GM06990 (cell line): ENCODE data around the gene CBY2.
"Not testable (repeated sequence)": the region's sequence is repeated elsewhere in the genome, so short reads cannot be mapped to it uniquely, and the experiment has no call there.

Experiments
- DNase-seq: peaks from one replicate; pipeline ENCODE4 v3.0.0-alpha.2; 2011; ENCODE audit not compliant: insufficient read length; ENCODE audit errors: extremely low read depth
- H3K27me3 ChIP-seq: replicated peaks from 2 replicates; pipeline ENCODE4 v1.6.0; 2011; ENCODE audit warnings: low read length; ENCODE audit not compliant: control insufficient read depth, insufficient read depth
- H3K36me3 ChIP-seq: 2 replicates; pipeline ENCODE4 v1.5.1; 2011; ENCODE audit warnings: low read length; ENCODE audit not compliant: control insufficient read depth, insufficient read depth
- H3K4me3 ChIP-seq: replicated peaks from 2 replicates; pipeline ENCODE4 v1.5.1; 2011; ENCODE audit warnings: low read depth, mild to moderate bottlenecking, control low read depth, low read length
- TF ChIP-seq, protein P1 (sequence below): IDR thresholded peaks from 2 replicates; pipeline ENCODE4 v1.5.1; 2011; ENCODE audit warnings: low read length, control low read depth, mild to moderate bottlenecking, inconsistent platforms; ENCODE audit not compliant: insufficient read depth, poor library complexity, severe bottlenecking

The CBY2 gene

DNA sequence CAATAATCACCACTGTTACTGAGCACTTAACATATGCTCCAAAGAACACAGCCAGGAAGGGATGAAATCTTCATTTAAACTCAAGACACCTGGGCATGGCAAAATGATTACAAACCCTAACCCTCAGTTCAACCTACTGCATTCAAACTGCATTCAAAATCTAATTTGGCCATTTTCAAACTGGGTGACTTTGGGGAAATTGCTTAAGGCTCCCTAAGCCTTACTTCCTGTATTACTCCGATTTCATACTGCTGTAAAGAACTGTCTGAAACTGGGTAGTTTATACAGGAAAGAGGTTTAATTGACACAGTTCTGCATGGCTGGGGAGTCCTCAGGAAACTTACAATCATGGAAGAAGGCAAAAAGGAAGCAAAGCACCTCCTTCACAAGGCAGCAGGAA is 50.4 kb downstream of the CBY2 start:
- no peak overlapping the region for H3K4me3 ChIP-seq
- H3K36me3 ChIP-seq = no peaks in the 10 kb centered on the region
- DNase-seq = no peak
- TF ChIP-seq, protein P1, sequence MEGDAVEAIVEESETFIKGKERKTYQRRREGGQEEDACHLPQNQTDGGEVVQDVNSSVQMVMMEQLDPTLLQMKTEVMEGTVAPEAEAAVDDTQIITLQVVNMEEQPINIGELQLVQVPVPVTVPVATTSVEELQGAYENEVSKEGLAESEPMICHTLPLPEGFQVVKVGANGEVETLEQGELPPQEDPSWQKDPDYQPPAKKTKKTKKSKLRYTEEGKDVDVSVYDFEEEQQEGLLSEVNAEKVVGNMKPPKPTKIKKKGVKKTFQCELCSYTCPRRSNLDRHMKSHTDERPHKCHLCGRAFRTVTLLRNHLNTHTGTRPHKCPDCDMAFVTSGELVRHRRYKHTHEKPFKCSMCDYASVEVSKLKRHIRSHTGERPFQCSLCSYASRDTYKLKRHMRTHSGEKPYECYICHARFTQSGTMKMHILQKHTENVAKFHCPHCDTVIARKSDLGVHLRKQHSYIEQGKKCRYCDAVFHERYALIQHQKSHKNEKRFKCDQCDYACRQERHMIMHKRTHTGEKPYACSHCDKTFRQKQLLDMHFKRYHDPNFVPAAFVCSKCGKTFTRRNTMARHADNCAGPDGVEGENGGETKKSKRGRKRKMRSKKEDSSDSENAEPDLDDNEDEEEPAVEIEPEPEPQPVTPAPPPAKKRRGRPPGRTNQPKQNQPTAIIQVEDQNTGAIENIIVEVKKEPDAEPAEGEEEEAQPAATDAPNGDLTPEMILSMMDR = no peak
- peaks cover 2% of the 10 kb centered on the region for H3K27me3 ChIP-seq

DNA sequence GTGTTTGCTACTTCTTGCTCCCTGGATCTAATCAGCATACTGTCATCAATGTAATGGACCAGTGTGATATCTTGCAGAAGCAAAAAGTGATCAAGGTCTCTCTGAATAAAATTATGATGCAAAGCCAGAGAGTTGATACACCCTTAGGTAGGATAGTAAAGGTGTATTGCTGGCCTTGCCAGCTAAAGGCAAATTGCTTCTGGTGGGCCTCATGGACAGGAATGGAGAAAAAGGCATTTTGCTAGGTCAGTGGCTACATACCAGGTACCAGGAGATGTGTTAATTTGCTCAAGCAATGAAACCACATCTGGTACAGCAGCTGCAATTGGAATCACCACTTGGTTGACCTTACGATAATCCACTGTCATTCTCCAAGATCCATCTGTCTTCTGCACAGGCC is 54.4 kb downstream of the CBY2 start:
- not testable (repeated sequence) for DNase-seq, H3K4me3 ChIP-seq, H3K36me3 ChIP-seq, H3K27me3 ChIP-seq

DNA sequence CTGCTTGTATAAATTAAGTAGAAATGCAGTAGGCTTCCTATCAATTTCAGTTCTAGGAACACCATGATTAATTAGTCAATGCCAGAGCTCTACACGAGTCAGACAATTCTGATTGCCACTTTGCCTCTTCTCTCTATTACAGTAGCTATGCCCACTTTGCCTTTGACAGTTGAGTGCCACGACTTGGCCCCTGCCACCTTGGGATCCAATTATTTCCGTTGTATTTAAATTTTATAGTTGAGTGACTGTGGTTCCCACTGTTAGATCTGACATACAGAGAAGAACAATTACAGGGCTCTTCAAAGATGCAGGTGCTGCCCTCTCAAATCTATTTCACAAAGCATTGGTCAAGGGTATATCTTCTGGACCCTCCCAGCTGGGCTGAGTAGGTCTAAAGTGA is 55.5 kb downstream of the CBY2 start:
- not testable (repeated sequence) for DNase-seq, H3K36me3 ChIP-seq, H3K27me3 ChIP-seq, H3K4me3 ChIP-seq

DNA sequence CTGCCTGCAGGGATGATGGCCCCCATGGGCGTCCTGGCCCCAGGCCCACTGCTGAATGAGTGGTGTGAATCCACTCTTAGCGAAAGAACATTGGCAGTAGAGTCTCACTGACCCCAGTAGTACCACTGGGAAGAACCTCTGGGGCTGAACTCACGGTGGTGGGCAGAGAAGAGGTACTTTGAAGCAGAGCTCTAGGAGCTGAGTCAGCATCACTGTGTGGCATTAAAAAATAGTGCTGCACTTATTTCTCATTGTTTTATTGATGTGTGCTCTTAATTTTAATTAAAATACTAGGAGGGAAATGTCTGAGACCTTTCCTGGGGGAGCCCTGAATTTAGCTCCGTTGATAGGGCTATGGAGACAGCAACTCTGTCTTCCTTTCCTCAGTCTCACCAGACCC is 61.3 kb downstream of the CBY2 start:
- DNase-seq = no peak
- TF ChIP-seq, protein P1 = no peak
- Histone ChIP-seq H3K4me3 (no peak overlapping the region), H3K36me3 (no peaks in the 10 kb centered on the region), H3K27me3 (peaks cover 2% of the 10 kb centered on the region; the same call in 1 of the 2 replicates)
